Measurements from ENCODE around the gene CDH12.

GRCh38 chr5:22644859-22645258, 208.3 kb downstream of the CDH12 start:
- TF ChIP-seq POLR2A (IDR thresholded peaks at IDR 0.05) (no peak), CTCF (IDR thresholded peaks at IDR 0.05 in 4 of 5, conservative IDR thresholded peaks at IDR 0.05 in 1 of 5) (no peak)

All from gastrocnemius medialis (tissue), 4 donors.